ENCODE data around the gene PCDH9. TPM values are rescaled to one million over a fixed set of nuclear protein-coding genes. Genes with fewer than 3 reads are reported as not detected.

The PCDH9 gene
- total and polyA plus RNA-seq, 11 donors = 3.0 to 39.6 (median 21.6) TPM

GRCh38 chr13:66443926-66444325, 786.2 kb downstream of the PCDH9 start:
- H3K27ac ChIP-seq = no peak overlapping the region
- DNase-seq (no peak), ATAC-seq (no peak)
- intact Hi-C loops (cut with DNase I) = no loop called here
- H3K9me3 ChIP-seq = peaks cover 0 to 2% (median 0%) of the 10 kb centered on the region in 12 donors
- 76 to 78% (median 77%) methylated on average over 1 of the region's 1 CpG for WGBS, 4 donors
- TF ChIP-seq CTCF (IDR thresholded peaks at IDR 0.05) = no peak
- no peak for TF ChIP-seq POLR2A (IDR thresholded peaks at IDR 0.05)
- no peaks in the 10 kb centered on the region for H3K27me3 ChIP-seq
- no peak overlapping the region for H3K4me3 ChIP-seq
- H3K4me1 ChIP-seq = no peaks in the 10 kb centered on the region
- H3K36me3 ChIP-seq = no peaks in the 10 kb centered on the region

GRCh38 chr13:66440938-66441337, 789.2 kb downstream of the PCDH9 start:
- H3K4me1 ChIP-seq = no peaks in the 10 kb centered on the region
- intact Hi-C loops (cut with DNase I) = no loop called here
- no peak for ATAC-seq
- 89 to 95% (median 93%) methylated on average over 3 of the region's 3 CpGs for whole genome bisulfite sequencing, 4 donors
- peaks cover 0 to 10% (median 0%) of the 10 kb centered on the region in 12 donors for H3K9me3 ChIP-seq
- H3K4me3 ChIP-seq = no peak overlapping the region
- H3K27ac ChIP-seq = no peak overlapping the region
- TF ChIP-seq CTCF (IDR thresholded peaks at IDR 0.05) = no peak
- TF ChIP-seq POLR2A (IDR thresholded peaks at IDR 0.05) = no peak
- H3K27me3 ChIP-seq = no peaks in the 10 kb centered on the region
- no peak for DNase-seq
- no peaks in the 10 kb centered on the region for H3K36me3 ChIP-seq

- Histone ChIP-seq H3K9me3 (no peaks in the 10 kb centered on the region), H3K36me3 (no peaks in the 10 kb centered on the region), H3K4me3 (no peak overlapping the region), H3K27ac (no peak overlapping the region), H3K27me3 (no peaks in the 10 kb centered on the region), H3K4me1 (peaks cover 0 to 4% (median 0%) of the 10 kb centered on the region in 12 donors)
- intact Hi-C loops (cut with DNase I) = no loop called here
- DNase-seq (no peak), ATAC-seq (no peak)
- TF ChIP-seq CTCF (IDR thresholded peaks at IDR 0.05) (no peak), POLR2A (IDR thresholded peaks at IDR 0.05) (no peak)
Observed at GRCh38 chr13:66430728-66431127, 799.4 kb downstream of the PCDH9 start.

- Histone ChIP-seq H3K9me3 (no peaks in the 10 kb centered on the region), H3K27ac (no peak overlapping the region), H3K27me3 (no peaks in the 10 kb centered on the region), H3K4me3 (no peak overlapping the region), H3K4me1 (peaks cover 0 to 4% (median 0%) of the 10 kb centered on the region in 12 donors), H3K36me3 (no peaks in the 10 kb centered on the region)
- intact Hi-C loops (cut with DNase I) = no loop called here
- ATAC-seq = no peak
- no peak for DNase-seq
- TF ChIP-seq POLR2A (IDR thresholded peaks at IDR 0.05) (no peak), CTCF (IDR thresholded peaks at IDR 0.05) (no peak)
Observed at GRCh38 chr13:66430269-66430668, 799.9 kb downstream of the PCDH9 start.

All from heart left ventricle (tissue), 16 donors.